Nephron (organoid): Measurements from ENCODE around the gene GRM1.

Experiments used
- H3K27ac Mint-ChIP-seq, 3 experiments: 2 replicates each; pipeline ENCODE4 v1.8.0; 2020; ENCODE audit warnings: mixed read lengths in 3 of 3, mild to moderate bottlenecking in 2 of 3, moderate library complexity in 1 of 3
- H3K27me3 Mint-ChIP-seq: 2 replicates; pipeline ENCODE4 v1.8.0; 2021; ENCODE audit warnings: low read depth, mild to moderate bottlenecking, moderate library complexity, mixed read lengths
- H3K36me3 Mint-ChIP-seq: 2 replicates; pipeline ENCODE4 v1.8.0; 2020; ENCODE audit warnings: low read depth, mixed read lengths
- H3K4me1 Mint-ChIP-seq: 2 replicates; pipeline ENCODE4 v1.8.0; 2020; ENCODE audit warnings: mixed read lengths
- H3K4me3 Mint-ChIP-seq, 3 experiments: 2 replicates each; pipeline ENCODE4 v1.8.0; 2020; ENCODE audit warnings: mild to moderate bottlenecking in 3 of 3, mixed read lengths in 3 of 3, moderate library complexity in 2 of 3
- H3K9me3 Mint-ChIP-seq: 2 replicates; pipeline ENCODE4 v1.8.0; 2020; ENCODE audit warnings: mixed read lengths
- TF ChIP-seq, protein P1 (sequence below), 3 experiments: fragments of 200-600 bp; sonication (generic); IDR thresholded peaks; one replicate each; pipeline ENCODE4 v1.5.0; 2021; ENCODE audit warnings: antibody characterized with exemption in 3 of 3; ENCODE audit not compliant: unreplicated experiment in 3 of 3

GRM1 gene

DNA sequence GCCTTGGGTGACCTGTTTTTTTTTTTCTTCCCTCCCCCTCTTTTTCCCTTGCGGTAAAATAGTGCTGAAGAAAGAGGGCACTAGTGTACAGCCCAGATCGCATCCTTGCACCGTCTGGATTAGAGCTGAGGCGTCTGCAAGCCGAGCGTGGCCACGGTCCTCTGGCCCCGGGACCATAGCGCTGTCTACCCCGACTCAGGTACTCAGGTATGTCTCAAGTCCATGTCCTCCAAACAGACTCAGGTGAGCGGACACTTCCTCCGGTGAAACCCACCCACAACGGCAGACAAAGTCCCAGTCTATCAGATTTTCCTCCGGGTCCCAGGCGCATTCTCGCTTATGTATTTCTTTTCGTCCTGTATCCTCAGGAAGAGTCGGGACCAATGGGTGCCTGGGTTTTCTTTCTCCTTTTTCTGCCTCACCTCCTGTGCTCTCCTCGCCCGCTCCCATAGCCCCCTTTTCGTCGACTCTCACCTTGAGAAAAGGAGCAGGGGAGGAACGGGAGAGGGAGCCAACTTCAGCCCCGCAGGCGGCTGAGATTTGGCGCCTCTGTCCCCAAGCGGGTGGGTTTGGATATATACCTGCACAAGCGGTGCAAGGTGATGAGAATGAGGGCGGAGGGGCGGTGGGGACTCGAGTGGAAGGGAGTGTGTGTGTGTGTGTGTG, 1.1 kb upstream of the GRM1 start:
- Mint-ChIP-seq H3K27me3 (peaks cover 66% of the 10 kb centered on the region), H3K36me3 (no peaks in the 10 kb centered on the region), H3K4me1 (peaks cover 6% of the 10 kb centered on the region), H3K4me3 (peak overlapping the region in 2 of 3 experiments; percentile 34 to 37), H3K9me3 (no peaks in the 10 kb centered on the region), H3K27ac (no peak overlapping the region)
- TF ChIP-seq, protein P1, sequence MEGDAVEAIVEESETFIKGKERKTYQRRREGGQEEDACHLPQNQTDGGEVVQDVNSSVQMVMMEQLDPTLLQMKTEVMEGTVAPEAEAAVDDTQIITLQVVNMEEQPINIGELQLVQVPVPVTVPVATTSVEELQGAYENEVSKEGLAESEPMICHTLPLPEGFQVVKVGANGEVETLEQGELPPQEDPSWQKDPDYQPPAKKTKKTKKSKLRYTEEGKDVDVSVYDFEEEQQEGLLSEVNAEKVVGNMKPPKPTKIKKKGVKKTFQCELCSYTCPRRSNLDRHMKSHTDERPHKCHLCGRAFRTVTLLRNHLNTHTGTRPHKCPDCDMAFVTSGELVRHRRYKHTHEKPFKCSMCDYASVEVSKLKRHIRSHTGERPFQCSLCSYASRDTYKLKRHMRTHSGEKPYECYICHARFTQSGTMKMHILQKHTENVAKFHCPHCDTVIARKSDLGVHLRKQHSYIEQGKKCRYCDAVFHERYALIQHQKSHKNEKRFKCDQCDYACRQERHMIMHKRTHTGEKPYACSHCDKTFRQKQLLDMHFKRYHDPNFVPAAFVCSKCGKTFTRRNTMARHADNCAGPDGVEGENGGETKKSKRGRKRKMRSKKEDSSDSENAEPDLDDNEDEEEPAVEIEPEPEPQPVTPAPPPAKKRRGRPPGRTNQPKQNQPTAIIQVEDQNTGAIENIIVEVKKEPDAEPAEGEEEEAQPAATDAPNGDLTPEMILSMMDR (IDR thresholded peaks at IDR 0.05; ENCODE audit: unreplicated experiment in 3 of 3), result no peak

DNA sequence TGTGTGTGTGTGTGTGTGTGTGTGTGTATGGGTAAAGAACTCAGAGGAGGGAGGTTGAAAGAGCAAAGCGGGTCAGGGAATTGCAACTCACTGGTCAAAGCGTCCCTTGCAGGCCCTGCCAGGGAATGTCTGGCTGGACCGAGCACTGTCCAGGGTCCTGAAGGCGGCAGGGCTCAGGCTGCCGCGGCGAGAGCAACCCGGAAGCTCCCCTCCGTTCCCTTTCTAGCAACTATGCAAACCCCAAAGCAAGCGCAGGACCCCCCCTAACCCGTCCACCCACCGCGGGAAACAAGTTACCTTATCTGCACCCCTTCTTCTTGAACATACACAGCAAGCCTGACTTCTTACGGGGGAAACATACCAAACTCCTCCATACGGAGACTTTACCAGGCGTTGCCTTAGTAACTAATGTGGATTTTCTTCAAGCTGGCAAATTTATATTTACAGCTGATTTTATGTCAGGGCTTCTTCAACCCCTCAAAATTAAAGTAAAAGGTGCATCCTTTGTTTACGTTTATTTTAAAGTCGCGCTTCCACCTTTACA, 538 bp upstream of the GRM1 start:
- Mint-ChIP-seq H3K4me3 (peak overlapping the region in 2 of 3 experiments; percentile 34 to 37), H3K27ac (no peak overlapping the region), H3K9me3 (no peaks in the 10 kb centered on the region), H3K27me3 (peaks cover 67% of the 10 kb centered on the region), H3K4me1 (peaks cover 6% of the 10 kb centered on the region), H3K36me3 (no peaks in the 10 kb centered on the region)
- TF ChIP-seq, protein P1 (IDR thresholded peaks at IDR 0.05; ENCODE audit: unreplicated experiment in 3 of 3), result no peak

DNA sequence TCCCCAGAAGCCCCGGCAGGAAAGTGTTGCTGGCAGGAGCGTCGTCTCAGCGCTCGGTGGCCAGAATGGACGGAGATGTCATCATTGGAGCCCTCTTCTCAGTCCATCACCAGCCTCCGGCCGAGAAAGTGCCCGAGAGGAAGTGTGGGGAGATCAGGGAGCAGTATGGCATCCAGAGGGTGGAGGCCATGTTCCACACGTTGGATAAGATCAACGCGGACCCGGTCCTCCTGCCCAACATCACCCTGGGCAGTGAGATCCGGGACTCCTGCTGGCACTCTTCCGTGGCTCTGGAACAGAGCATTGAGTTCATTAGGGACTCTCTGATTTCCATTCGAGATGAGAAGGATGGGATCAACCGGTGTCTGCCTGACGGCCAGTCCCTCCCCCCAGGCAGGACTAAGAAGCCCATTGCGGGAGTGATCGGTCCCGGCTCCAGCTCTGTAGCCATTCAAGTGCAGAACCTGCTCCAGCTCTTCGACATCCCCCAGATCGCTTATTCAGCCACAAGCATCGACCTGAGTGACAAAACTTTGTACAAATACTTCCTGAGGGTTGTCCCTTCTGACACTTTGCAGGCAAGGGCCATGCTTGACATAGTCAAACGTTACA, 817 bp downstream of the GRM1 start:
- Mint-ChIP-seq H3K36me3 (no peaks in the 10 kb centered on the region), H3K4me1 (peaks cover 6% of the 10 kb centered on the region), H3K27ac (no peak overlapping the region), H3K4me3 (no peak overlapping the region), H3K27me3 (peaks cover 64% of the 10 kb centered on the region), H3K9me3 (no peaks in the 10 kb centered on the region)
- TF ChIP-seq, protein P1 (IDR thresholded peaks at IDR 0.05; ENCODE audit: unreplicated experiment in 3 of 3), result no peak

DNA sequence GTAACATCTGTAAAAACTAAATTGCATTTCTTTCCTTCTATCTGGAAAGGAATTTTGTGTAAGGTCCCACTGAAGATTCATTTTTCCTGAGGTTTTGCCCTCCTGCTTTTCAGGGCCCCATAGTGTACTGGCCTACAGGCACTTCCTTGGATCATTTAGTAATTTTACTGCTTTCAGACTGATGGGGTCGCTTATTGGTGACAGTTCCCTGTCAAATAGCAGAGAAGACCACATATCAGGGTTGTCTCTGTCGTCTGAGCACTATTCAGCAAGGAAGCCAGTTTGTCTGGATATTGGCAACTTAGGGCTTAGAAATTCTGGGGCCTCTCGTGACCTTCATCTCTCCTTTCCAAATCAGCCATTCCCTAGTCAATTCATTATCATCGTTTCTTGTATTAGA, 3.5 kb downstream of the GRM1 start:
- Mint-ChIP-seq H3K4me1 (peaks cover 6% of the 10 kb centered on the region), H3K9me3 (no peaks in the 10 kb centered on the region), H3K27ac (no peak overlapping the region), H3K36me3 (no peaks in the 10 kb centered on the region), H3K27me3 (peaks cover 55% of the 10 kb centered on the region), H3K4me3 (no peak overlapping the region)
- TF ChIP-seq, protein P1 (IDR thresholded peaks at IDR 0.05; ENCODE audit: unreplicated experiment in 3 of 3), result no peak

DNA sequence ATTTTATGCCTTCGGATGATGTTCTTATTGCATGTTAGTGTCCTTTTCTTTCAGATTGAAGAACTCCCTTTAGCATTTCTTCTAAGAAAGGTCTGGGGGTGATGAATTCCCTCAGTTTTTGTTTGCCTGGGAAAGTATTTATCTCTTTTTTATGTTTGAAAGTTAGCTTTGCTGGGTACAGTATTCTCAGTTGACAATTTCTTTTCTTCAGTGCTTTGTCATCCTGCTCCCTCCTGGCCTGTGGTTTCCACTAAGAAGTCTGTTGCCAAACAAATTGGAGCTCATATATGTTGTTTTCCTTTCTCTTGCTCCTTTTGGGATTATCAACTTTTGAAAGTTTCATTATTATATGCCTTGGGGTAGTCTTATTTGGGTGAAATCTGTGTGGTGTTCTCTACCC, 11.5 kb downstream of the GRM1 start:
- no peak overlapping the region for H3K27ac Mint-ChIP-seq
- H3K27me3 Mint-ChIP-seq, result no peaks in the 10 kb centered on the region
- H3K9me3 Mint-ChIP-seq, result peaks cover 16% of the 10 kb centered on the region
- TF ChIP-seq, protein P1 (IDR thresholded peaks at IDR 0.05; ENCODE audit: unreplicated experiment in 3 of 3), result no peak
- H3K4me1 Mint-ChIP-seq, result no peaks in the 10 kb centered on the region
- H3K36me3 Mint-ChIP-seq, result no peaks in the 10 kb centered on the region
- no peak overlapping the region for H3K4me3 Mint-ChIP-seq
